GM12878 (cell line): ENCODE measurements around the gene TOPBP1. TPM values are rescaled to one million over a fixed set of nuclear protein-coding genes. Genes with fewer than 3 reads are reported as not detected.
"Not testable (repeated sequence)": the region's sequence is repeated elsewhere in the genome, so short reads cannot be mapped to it uniquely, and the experiment has no call there.

ENCODE experiments used
- ATAC-seq: fragments of 200-7000 bp; cut with Tn5 transposase; 3 replicates; pipeline ENCODE4 v1.9.1; 2020; ENCODE audit warnings: mild to moderate bottlenecking, moderate library complexity
- BruUV-seq: library from RNA; stranded (reverse); fragments of 400-500 nt; replicated peaks from 2 replicates; lab custom pipeline; 2021; lab: Mats Ljungman, UMichigan
- CTCF ChIA-PET: fragments of 300-600 bp; sonication (Branson Sonifier 250); formaldehyde crosslinking; extraction: SDS; loops from one replicate; lab custom pipeline; 2021; ENCODE audit warnings: inconsistent platforms; lab: Yijun Ruan, JAX
- POLR2A ChIA-PET: fragments of 350-600 bp; formaldehyde crosslinking; extraction: SDS; loops from one replicate; lab custom pipeline; 2021; ENCODE audit warnings: inconsistent platforms; lab: Charles Lee
- RAD21 ChIA-PET: fragments of 300-600 bp; sonication (Branson Sonifier 250); formaldehyde crosslinking; loops from one replicate; lab custom pipeline; 2023; ENCODE audit warnings: antibody characterized with exemption; ENCODE audit not compliant: unreplicated experiment; lab: Charles Lee
- SMC1A ChIA-PET: fragments of 300-600 bp; sonication (Branson Sonifier 250); formaldehyde crosslinking; loops from one replicate; lab custom pipeline; 2023; ENCODE audit not compliant: unreplicated experiment, uncharacterized antibody; lab: Charles Lee
- DNase-seq: peaks from one replicate; pipeline ENCODE4 v3.0.0-alpha.2; 2011; ENCODE audit warnings: low read depth, low spot score
- FAIRE-seq: peaks from 3 replicates; lab custom pipeline; 2011; peaks lifted over from hg19 to GRCh38; lab: Jason Lieb, UNC
- H2AFZ ChIP-seq: 2 replicates; pipeline ENCODE4 v1.6.0; 2011; ENCODE audit warnings: low read depth, low read length, control low read depth; ENCODE audit not compliant: control insufficient read depth
- H3K27ac ChIP-seq: 2 replicates; pipeline ENCODE4 v1.5.1; 2011; ENCODE audit warnings: control low read depth; ENCODE audit not compliant: control insufficient read depth, insufficient read depth
- H3K27me3 ChIP-seq, 2 experiments: replicated peaks in 1 of 2; 2 replicates each; pipeline versions ENCODE4 v1.6.0 to v1.6.1; 2011; ENCODE audit warnings: low read length in 1 of 2; ENCODE audit not compliant: control insufficient read depth in 2 of 2, insufficient read depth in 2 of 2
- H3K36me3 ChIP-seq, 2 experiments: 2 replicates each; pipeline ENCODE4 v1.5.1; 2011; ENCODE audit warnings: low read length in 1 of 2; ENCODE audit not compliant: control insufficient read depth in 2 of 2, insufficient read depth in 2 of 2
- H3K4me1 ChIP-seq: 2 replicates; pipeline ENCODE4 v1.6.1; 2011; ENCODE audit warnings: mild to moderate bottlenecking, low read length, moderate library complexity, mixed read lengths; ENCODE audit not compliant: control insufficient read depth, insufficient read depth
- H3K4me2 ChIP-seq: 2 replicates; pipeline ENCODE4 v1.6.0; 2011; ENCODE audit warnings: control low read depth; ENCODE audit not compliant: control insufficient read depth, insufficient read depth
- H3K4me3 ChIP-seq: fragments of 200-600 bp; sonication (generic); 2 replicates; pipeline ENCODE4 v1.5.1; 2016
- H3K79me2 ChIP-seq: 2 replicates; pipeline ENCODE4 v1.6.0; 2011; ENCODE audit warnings: low read length; ENCODE audit not compliant: control insufficient read depth, insufficient read depth
- H3K9ac ChIP-seq: 2 replicates; pipeline ENCODE4 v1.8.0; 2011; ENCODE audit warnings: low read length, control low read depth, mixed read lengths; ENCODE audit not compliant: control insufficient read depth, insufficient read depth
- H3K9me3 ChIP-seq: replicated peaks from 3 replicates; pipeline ENCODE4 v1.5.1; 2011; ENCODE audit warnings: mild to moderate bottlenecking, low read length; ENCODE audit not compliant: control insufficient read depth, insufficient read depth
- H4K20me1 ChIP-seq: 2 replicates; pipeline ENCODE4 v1.6.0; 2011; ENCODE audit not compliant: control insufficient read depth, insufficient read depth
- ATF7 ChIP-seq: fragments of 450-650 bp; IDR thresholded peaks from 2 replicates; pipeline ENCODE4 v1.6.1; 2016; ENCODE audit warnings: low read depth, mild to moderate bottlenecking
- BRCA1 ChIP-seq: IDR thresholded peaks from 2 replicates; pipeline ENCODE4 v1.6.1; 2011; ENCODE audit warnings: low read depth, low read length, improper control_type of control experiment
- HDGF ChIP-seq: fragments of 450-650 bp; IDR thresholded peaks from 2 replicates; pipeline ENCODE4 v1.6.1; 2016; ENCODE audit warnings: antibody characterized with exemption
- HSF1 ChIP-seq: fragments of 150-350 bp; IDR thresholded peaks from 2 replicates; pipeline ENCODE4 v1.6.1; 2014; ENCODE audit warnings: mild to moderate bottlenecking, low read depth, low read length
- KDM1A ChIP-seq: fragments of 200-600 bp; sonication (generic); IDR thresholded peaks from 2 replicates; pipeline ENCODE4 v1.6.1; 2016; ENCODE audit warnings: borderline replicate concordance
- MEF2A ChIP-seq: IDR thresholded peaks from 2 replicates; pipeline ENCODE4 v1.6.1; 2011; ENCODE audit warnings: low read depth, mild to moderate bottlenecking, low read length, moderate library complexity; ENCODE audit not compliant: insufficient read depth
- NRF1 ChIP-seq: conservative IDR thresholded peaks from 2 replicates; pipeline ENCODE4 v1.6.1; 2011; ENCODE audit warnings: mild to moderate bottlenecking, low read depth, low read length, improper control_type of control experiment
- REST ChIP-seq: IDR thresholded peaks from 2 replicates; pipeline ENCODE4 v1.6.1; 2012; ENCODE audit warnings: mild to moderate bottlenecking, low read depth, low read length
- SMAD5 ChIP-seq: IDR thresholded peaks from 2 replicates; pipeline ENCODE4 v1.6.1; 2016; ENCODE audit warnings: antibody characterized with exemption, low read depth
- TCF3 ChIP-seq: IDR thresholded peaks from 2 replicates; pipeline ENCODE4 v1.6.1; 2012; ENCODE audit warnings: low read depth, mild to moderate bottlenecking, low read length, borderline replicate concordance; ENCODE audit not compliant: insufficient read depth
- ZNF24 ChIP-seq: fragments of 450-650 bp; IDR thresholded peaks from 2 replicates; pipeline ENCODE4 v1.6.1; 2017; ENCODE audit warnings: antibody characterized with exemption, mild to moderate bottlenecking
- ZNF622 ChIP-seq: fragments of 450-650 bp; IDR thresholded peaks from 2 replicates; pipeline ENCODE4 v1.6.1; 2017; ENCODE audit warnings: mild to moderate bottlenecking, inconsistent platforms
- WGBS: methylation state at CpG from one replicate; pipeline ENCODE4 v1.1.6; 2016; ENCODE audit warnings: low lambda C conversion rate; ENCODE audit not compliant: insufficient replicate concordance, insufficient coverage; ENCODE audit errors: missing lambda C conversion rate; 5-methylcytosine and 5-hydroxymethylcytosine counted together
- in situ Hi-C: fragments of 300-500 bp; cut with MboI; formaldehyde crosslinking; loops from 9 replicates; pipeline ENCODE4 v1.14.3; 2018; ENCODE audit warnings: mixed read lengths
- intact Hi-C: fragments of 100-400 bp; cut with micrococcal nuclease; formaldehyde crosslinking; loops from one replicate; pipeline ENCODE4 v1.14.2; 2022; ENCODE audit not compliant: unreplicated experiment
- polyA plus RNA-seq, 11 experiments: library from polyadenylated mRNA; depleted of rRNA in 4 of 11; unstranded in 6 of 11; stranded (reverse) in 5 of 11; fragments of >200 nt; fragmentation: Nextera tagmentation in 4 of 11; fragmentation: Illumina TruSeq in 1 of 11; extraction: Ambion mirVana in 4 of 11; extraction: Trizol in 1 of 11; gene quantifications; 1 replicate in 1 of 11; 2 replicates in 10 of 11; pipeline versions ENCODE4 v1.2.1 to v1.2.3, GENCODE V29; 2011 to 2016; ENCODE audit warnings: inconsistent platforms in 2 of 11, missing spikeins in 2 of 11, low read depth in 1 of 11
- total RNA-seq, 4 experiments: library from RNA; depleted of rRNA in 3 of 4; stranded (reverse); fragments of >200 nt in 3 of 4; fragmentation: Illumina TruSeq in 1 of 4; extraction: Trizol in 1 of 4; gene quantifications; 2 replicates each; pipeline versions ENCODE4 v1.2.1 to v1.2.3, GENCODE V29; 2013 to 2021

Gene TOPBP1
- total and polyA plus RNA-seq, 10 of the 15 experiments (the other 5 are each of a cell fraction or from before 2014, with no cell fraction given) = 18.3 to 99.3 (median 61.5) TPM

- no peak for TF ChIP-seq REST
Measured at GRCh38 chr3:133692759-133693158, 31.0 kb upstream of the TOPBP1 start (continued).

- Histone ChIP-seq H4K20me1 (no peaks in the 10 kb centered on the region), H3K4me1 (no peaks in the 10 kb centered on the region), H3K36me3 (no peaks in the 10 kb centered on the region), H2AFZ (no peak overlapping the region), H3K9me3 (no peaks in the 10 kb centered on the region), H3K4me3 (no peak overlapping the region), H3K4me2 (no peak overlapping the region), H3K9ac (no peak overlapping the region), H3K79me2 (no peaks in the 10 kb centered on the region), H3K27me3 (0 out of 4 replicates have a peak, but pooled peaks cover 0 to 2% of the 10 kb centered on the region in 2 experiments), H3K27ac (no peak overlapping the region)
- DNase-seq (no peak), ATAC-seq (no peak), FAIRE-seq (no peak)
- WGBS = 13% methylated on average over 6 of the region's 6 CpGs
- TF ChIP-seq ATF7 (no peak), ZNF24 (no peak), MEF2A (no peak), TCF3 (no peak), NRF1 (no peak), SMAD5 (no peak), BRCA1 (no peak), HDGF (no peak), KDM1A (no peak), ZNF622 (no peak), HSF1 (no peak)
- intact Hi-C loops (no loop called here), in situ Hi-C loops (no loop called here)
- ChIA-PET CTCF (no interaction called here), SMC1A (interaction anchor here (0.5 kb wide), 1 partner anchor 170 kb away, joined by 3 read pairs; no protein-coding TSS in a partner anchor), POLR2A (no interaction called here), RAD21 (no interaction called here)
- BruUV-seq = no TSS peak
Measured at GRCh38 chr3:133691273-133692107, 29.7 kb upstream of the TOPBP1 start.

GRCh38 chr3:133677993-133678392 is 16.3 kb upstream of the TOPBP1 start:
- H3K79me2 ChIP-seq, FAIRE-seq, DNase-seq, H2AFZ ChIP-seq, RAD21 ChIA-PET, H3K4me3 ChIP-seq, H3K27me3 ChIP-seq, CTCF ChIA-PET, H3K9ac ChIP-seq, H3K4me2 ChIP-seq, H3K9me3 ChIP-seq, H4K20me1 ChIP-seq, H3K27ac ChIP-seq, ATAC-seq, in situ Hi-C loops, POLR2A ChIA-PET, BruUV-seq, H3K36me3 ChIP-seq, H3K4me1 ChIP-seq, intact Hi-C loops: not testable (repeated sequence)
- 68% methylated on average over 2 of the region's 2 CpGs for WGBS
- SMC1A ChIA-PET = interaction anchor here (0.6 to 1.1 kb wide), 2 partner anchors 39 to 174 kb away, joined by 3 read pairs; no protein-coding TSS in a partner anchor
